A549 (cell line): ENCODE results near the gene TBX20. TPM values are rescaled to one million over a fixed set of nuclear protein-coding genes. Genes with fewer than 3 reads are reported as not detected.

ENCODE experiments used
- ATAC-seq, 2 experiments: fragments of 200-7000 bp in 1 of 2; fragments of >200 bp in 1 of 2; cut with Nextera tagmentation in 1 of 2; cut with Tn5 transposase in 1 of 2; 3 replicates each; pipeline versions ENCODE4 v1.8.0 to v1.9.1; 2018 to 2020; ENCODE audit warnings: mild to moderate bottlenecking in 1 of 2, moderate library complexity in 1 of 2
- CTCF ChIA-PET: fragments of 300-600 bp; sonication (Branson Sonifier 250); formaldehyde crosslinking; extraction: SDS; loops from one replicate; lab custom pipeline; 2021; ENCODE audit warnings: antibody characterized with exemption, inconsistent platforms; lab: Yijun Ruan, JAX
- POLR2A ChIA-PET: fragments of 350-600 bp; formaldehyde crosslinking; extraction: SDS; loops from one replicate; lab custom pipeline; 2021; ENCODE audit warnings: antibody characterized with exemption, inconsistent platforms; lab: Yijun Ruan, JAX
- DNase-seq, 2 experiments: peaks; one replicate each; pipeline versions ENCODE4 v3.0.0 to v3.0.0-alpha.2; 2011 to 2016; ENCODE audit warnings: low read depth in 1 of 2, low spot score in 1 of 2
- FAIRE-seq: peaks from 2 replicates; lab custom pipeline; 2011; peaks lifted over from hg19 to GRCh38; lab: Jason Lieb, UNC
- H3K27ac ChIP-seq, 2 experiments: fragments of >200 bp; sonication (Bioruptor Twin); formaldehyde crosslinking; 3 replicates each; pipeline ENCODE4 v1.5.1; 2016 to 2017
- H3K4me1 ChIP-seq: fragments of >200 bp; sonication (Bioruptor Twin); formaldehyde crosslinking; 3 replicates; pipeline ENCODE4 v1.6.1; 2016
- H3K4me2 ChIP-seq: fragments of >200 bp; sonication (Bioruptor Twin); formaldehyde crosslinking; 3 replicates; pipeline ENCODE4 v1.6.1; 2016
- H3K4me3 ChIP-seq: fragments of >200 bp; sonication (Bioruptor Twin); formaldehyde crosslinking; 3 replicates; pipeline ENCODE4 v1.5.1; 2016
- H3K9me3 ChIP-seq: fragments of >200 bp; sonication (Bioruptor Twin); formaldehyde crosslinking; 3 replicates; pipeline ENCODE4 v1.6.1; 2016
- CHD4 ChIP-seq: fragments of 200-600 bp; sonication (generic); IDR thresholded peaks from 2 replicates; pipeline ENCODE4 v1.6.1; 2016; ENCODE audit warnings: antibody characterized with exemption, mild to moderate bottlenecking, borderline replicate concordance
- FOSB ChIP-seq: fragments of 250-450 bp; sonication (Bioruptor Pico); IDR thresholded peaks from 2 replicates; pipeline ENCODE4 v1.5.0; 2020; ENCODE audit warnings: mild to moderate bottlenecking, moderate library complexity
- FOSL2 ChIP-seq, 2 experiments: fragments of 450-650 bp in 1 of 2; fragments of >200 bp in 1 of 2; sonication (Bioruptor Twin) in 1 of 2; formaldehyde crosslinking; IDR thresholded peaks; 2 replicates each; pipeline versions ENCODE4 v1.5.0 to v1.6.1; 2016 to 2020; ENCODE audit warnings: mild to moderate bottlenecking in 1 of 2, moderate library complexity in 1 of 2
- HOXA7 ChIP-seq: fragments of 250-450 bp; sonication (Bioruptor Pico); IDR thresholded peaks from 2 replicates; pipeline ENCODE4 v1.5.0; 2020; ENCODE audit warnings: mild to moderate bottlenecking, moderate library complexity
- JUN ChIP-seq, 2 experiments: fragments of >200 bp; sonication (Bioruptor Twin); formaldehyde crosslinking; IDR thresholded peaks; 2 replicates in 1 of 2; 3 replicates in 1 of 2; pipeline ENCODE4 v1.6.1; 2016 to 2017
- NFE2L2 ChIP-seq: fragments of 150-350 bp; conservative IDR thresholded peaks from 2 replicates; pipeline ENCODE4 v1.6.1; 2014; ENCODE audit warnings: low read length
- POLR2AphosphoS2 ChIP-seq: conservative IDR thresholded peaks from 2 replicates; pipeline ENCODE4 v1.6.1; 2012; ENCODE audit warnings: low read length, improper control_type of control experiment, inconsistent platforms
- RFX5 ChIP-seq: fragments of 450-650 bp; IDR thresholded peaks from 2 replicates; pipeline ENCODE4 v1.7.1; 2014; ENCODE audit warnings: antibody characterized with exemption, mild to moderate bottlenecking, moderate library complexity
- SMC3 ChIP-seq: fragments of >200 bp; sonication (Bioruptor Twin); formaldehyde crosslinking; IDR thresholded peaks from 3 replicates; pipeline ENCODE4 v1.6.1; 2018; ENCODE audit warnings: inconsistent platforms
- USF2 ChIP-seq: fragments of 450-650 bp; IDR thresholded peaks from 2 replicates; pipeline ENCODE4 v1.6.1; 2014; ENCODE audit warnings: antibody characterized with exemption
- WGBS: methylation state at CpG from one replicate; pipeline ENCODE4 v1.1.6; 2017; ENCODE audit errors: missing lambda C conversion rate; 5-methylcytosine and 5-hydroxymethylcytosine counted together
- polyA plus RNA-seq, 4 experiments: library from polyadenylated mRNA; depleted of rRNA in 3 of 4; stranded (reverse); fragments of >200 nt; fragmentation: RNase III in 1 of 4; extraction: RNeasy Plus Mini Kit Qiagen cat#74134 plus additional on column Dnase treatment in 1 of 4; gene quantifications; 2 replicates in 3 of 4; 3 replicates in 1 of 4; pipeline ENCODE4 v1.2.3, GENCODE V29; 2011 to 2017
- TF ChIP-seq, protein P1 (sequence below): IDR thresholded peaks from 2 replicates; pipeline ENCODE4 v1.6.1; 2012; ENCODE audit warnings: low read depth, borderline replicate concordance
- TF ChIP-seq, protein P2 (sequence below): IDR thresholded peaks from 2 replicates; pipeline ENCODE4 v1.6.1; 2012

TBX20 gene
- polyA plus RNA-seq, 2 of the 4 experiments (the other 2 are of a cell fraction), result 1.3 to 1.6 TPM

- ATAC-seq, result no peak
These were observed 5.1 kb upstream of the TBX20 start for GRCh38 chr7:35258868-35259522.

GRCh38 chr7:35258125-35258867, 4.4 kb upstream of the TBX20 start:
- no peak for FAIRE-seq
- TF ChIP-seq POLR2AphosphoS2, result no peak
- TF ChIP-seq, all 56 proteins: peak for 0
- ChIA-PET POLR2A (no interaction called here), CTCF (interaction anchor here (1.2 kb wide), 1 partner anchor 262 kb away, joined by 3 read pairs; no protein-coding TSS in a partner anchor)
- H3K4me3 ChIP-seq, result no peak overlapping the region
- 86% methylated on average over 49 of the region's 50 CpGs for WGBS
- no peak overlapping the region for H3K27ac ChIP-seq
- 0 out of 3 replicates have a peak, but pooled peaks cover 2% of the 10 kb centered on the region for H3K9me3 ChIP-seq
- no peak for DNase-seq
- ATAC-seq, result no peak
- H3K4me2 ChIP-seq, result no peak overlapping the region
- H3K4me1 ChIP-seq, result no peaks in the 10 kb centered on the region

More at GRCh38 chr7:35258868-35259522, 5.1 kb upstream of the TBX20 start:
- H3K9me3 ChIP-seq, result 0 out of 3 replicates have a peak, but pooled peaks cover 2% of the 10 kb centered on the region
- no peak overlapping the region for H3K4me2 ChIP-seq
- POLR2A ChIA-PET, result no interaction called here
- CTCF ChIA-PET, result no interaction called here
- H3K4me3 ChIP-seq, result no peak overlapping the region
- no peak for DNase-seq
- TF ChIP-seq, protein P1, sequence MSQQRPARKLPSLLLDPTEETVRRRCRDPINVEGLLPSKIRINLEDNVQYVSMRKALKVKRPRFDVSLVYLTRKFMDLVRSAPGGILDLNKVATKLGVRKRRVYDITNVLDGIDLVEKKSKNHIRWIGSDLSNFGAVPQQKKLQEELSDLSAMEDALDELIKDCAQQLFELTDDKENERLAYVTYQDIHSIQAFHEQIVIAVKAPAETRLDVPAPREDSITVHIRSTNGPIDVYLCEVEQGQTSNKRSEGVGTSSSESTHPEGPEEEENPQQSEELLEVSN, result no peak
- no peak for TF ChIP-seq HOXA7 (CRISPR knock-in tag)
- no peak for FAIRE-seq
- no peaks in the 10 kb centered on the region for H3K4me1 ChIP-seq
- no peak overlapping the region for H3K27ac ChIP-seq
- 65% methylated on average over 26 of the region's 27 CpGs for WGBS

DNA sequence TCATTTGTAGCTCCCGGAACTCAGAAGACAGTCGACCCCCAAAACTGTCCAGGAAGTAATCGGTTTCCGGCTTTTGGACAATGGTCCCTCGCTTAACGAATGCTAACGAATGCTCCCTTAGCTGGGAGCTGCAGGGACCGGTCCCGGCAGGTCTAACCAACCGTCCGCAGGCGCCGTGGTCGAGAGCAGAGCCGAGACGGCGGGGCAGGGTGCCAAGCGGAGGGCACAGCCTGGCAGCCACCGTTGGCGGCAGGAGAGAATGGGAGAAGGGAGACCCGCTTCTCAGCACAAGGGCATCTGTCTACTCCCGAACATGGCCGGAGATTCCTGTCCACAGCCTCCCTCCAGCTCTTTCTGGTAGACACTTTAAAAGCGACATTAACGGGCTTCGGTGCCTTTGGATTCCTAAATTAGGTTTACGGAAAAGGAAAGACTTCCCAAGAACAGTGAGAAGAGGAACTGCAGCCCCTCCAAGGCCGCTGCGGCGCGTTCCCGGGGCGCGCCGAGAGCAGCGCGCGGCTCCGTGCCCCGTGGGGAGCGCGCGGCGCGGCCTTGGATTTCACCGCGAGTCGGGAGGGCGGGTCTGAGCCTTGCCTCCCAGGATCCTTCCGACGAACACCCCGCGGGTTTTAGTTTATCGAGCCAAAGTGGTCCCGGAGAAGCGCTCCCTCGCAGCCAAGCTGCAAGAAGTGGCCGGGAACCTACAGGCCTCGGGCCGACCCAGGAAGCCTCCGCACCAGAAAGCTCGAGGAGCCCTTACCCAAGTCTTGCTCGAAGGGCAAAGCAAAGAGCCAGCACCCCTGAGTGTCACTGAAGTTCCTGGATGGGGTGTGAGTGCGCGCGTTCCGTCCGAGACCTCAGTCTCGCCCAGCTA, 3.6 kb upstream of the TBX20 start:
- TF ChIP-seq, protein P2, sequence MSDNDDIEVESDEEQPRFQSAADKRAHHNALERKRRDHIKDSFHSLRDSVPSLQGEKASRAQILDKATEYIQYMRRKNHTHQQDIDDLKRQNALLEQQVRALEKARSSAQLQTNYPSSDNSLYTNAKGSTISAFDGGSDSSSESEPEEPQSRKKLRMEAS, result no peak
- TF ChIP-seq NFE2L2 (no peak), SMC3 (no peak), RFX5 (no peak), FOSB (CRISPR knock-in tag) (no peak), JUN (IDR thresholded peaks at IDR 0.05) (no peak), HOXA7 (CRISPR knock-in tag) (no peak), FOSL2 (IDR thresholded peaks at IDR 0.05) (no peak), FOSL2 (CRISPR knock-in tag; IDR thresholded peaks at IDR 0.05) (no peak), CHD4 (no peak), USF2 (no peak)
- TF ChIP-seq, all 56 proteins: peak for 0
- no peak for DNase-seq
- peaks cover 3% of the 10 kb centered on the region; the same call in 2 of the 3 replicates for H3K4me1 ChIP-seq
- H3K4me3 ChIP-seq, result no peak overlapping the region
- WGBS, result 85% methylated on average over 61 of the region's 69 CpGs
- no peak for ATAC-seq
- POLR2A ChIA-PET, result no interaction called here
- H3K27ac ChIP-seq, result no peak overlapping the region
- no peak overlapping the region for H3K4me2 ChIP-seq
- CTCF ChIA-PET, result interaction anchor here (0.6 to 1.2 kb wide), 3 partner anchors 14 to 631 kb away, joined by 3 to 4 read pairs (median 3); no protein-coding TSS in a partner anchor
- FAIRE-seq, result no peak
- 0 out of 3 replicates have a peak, but pooled peaks cover 2% of the 10 kb centered on the region for H3K9me3 ChIP-seq
